GM18858 (cell line): Measurements from ENCODE around the gene MYOZ3.

Source experiments
- ATAC-seq: cut with Tn5 transposase; IDR thresholded peaks from one replicate; pipeline ENCODE4 v1.9.1; 2021; ENCODE audit not compliant: unreplicated experiment

Gene MYOZ3

GRCh38 chr5:150642567-150642927 lies 18.5 kb upstream of the MYOZ3 start:
- no peak for ATAC-seq

DNA sequence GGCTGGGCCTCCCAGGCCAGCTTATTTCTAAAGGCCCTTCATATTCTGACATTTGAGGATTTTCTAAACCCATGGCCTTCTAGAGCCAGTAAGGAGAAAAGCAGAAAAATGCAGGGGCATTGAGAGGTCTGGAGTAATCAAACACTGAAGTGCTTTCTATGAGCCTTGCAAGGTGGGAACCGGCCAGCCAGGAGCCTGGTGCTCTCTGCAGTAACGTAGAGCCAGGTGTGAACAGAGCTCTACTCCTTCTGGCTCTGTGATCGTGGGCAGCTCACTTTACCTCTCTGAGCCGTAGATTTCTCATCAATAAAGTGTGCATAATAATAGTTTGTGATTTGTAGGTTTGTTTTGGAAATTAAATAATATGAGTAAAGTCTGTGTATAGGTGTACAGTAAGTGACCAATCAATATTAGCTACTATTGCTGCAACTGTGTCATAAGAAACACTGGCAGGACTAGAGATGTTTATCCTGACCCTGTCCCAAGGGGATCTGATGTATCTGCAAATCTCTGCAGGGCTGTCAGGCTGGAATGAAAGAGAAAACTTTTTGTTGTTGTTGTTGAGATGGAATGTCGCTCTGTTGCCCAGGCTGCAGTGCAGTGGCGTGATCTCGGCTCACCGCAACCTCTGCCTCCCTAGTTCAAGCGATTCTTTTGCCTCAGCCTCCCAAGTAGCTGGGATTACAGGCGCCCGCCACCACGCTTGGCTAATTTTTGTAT lies 17.9 kb upstream of the MYOZ3 start:
- ATAC-seq = no peak

- ATAC-seq = no peak
These were observed 17.0 kb upstream of the MYOZ3 start for GRCh38 chr5:150644058-150644457.

DNA sequence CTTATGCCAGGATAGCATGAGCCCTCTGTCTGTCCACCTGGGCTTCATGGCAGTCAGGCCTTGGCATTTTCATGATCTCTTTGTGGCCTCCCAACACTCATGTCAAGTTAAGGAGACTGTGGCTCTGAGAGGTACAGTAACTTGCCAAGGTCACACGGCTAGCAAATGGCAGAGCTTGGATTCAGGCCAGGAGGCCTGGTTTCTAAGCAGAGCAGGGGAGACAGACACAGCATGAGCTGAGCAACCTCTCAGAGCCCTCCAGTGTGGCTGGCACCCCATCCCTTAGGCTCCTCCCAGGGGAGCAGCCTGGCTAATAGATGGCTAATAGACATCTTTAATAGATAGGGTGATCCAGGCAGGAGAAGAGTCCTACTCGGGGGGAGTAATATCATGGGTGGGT lies 16.5 kb upstream of the MYOZ3 start:
- ATAC-seq = no peak

DNA sequence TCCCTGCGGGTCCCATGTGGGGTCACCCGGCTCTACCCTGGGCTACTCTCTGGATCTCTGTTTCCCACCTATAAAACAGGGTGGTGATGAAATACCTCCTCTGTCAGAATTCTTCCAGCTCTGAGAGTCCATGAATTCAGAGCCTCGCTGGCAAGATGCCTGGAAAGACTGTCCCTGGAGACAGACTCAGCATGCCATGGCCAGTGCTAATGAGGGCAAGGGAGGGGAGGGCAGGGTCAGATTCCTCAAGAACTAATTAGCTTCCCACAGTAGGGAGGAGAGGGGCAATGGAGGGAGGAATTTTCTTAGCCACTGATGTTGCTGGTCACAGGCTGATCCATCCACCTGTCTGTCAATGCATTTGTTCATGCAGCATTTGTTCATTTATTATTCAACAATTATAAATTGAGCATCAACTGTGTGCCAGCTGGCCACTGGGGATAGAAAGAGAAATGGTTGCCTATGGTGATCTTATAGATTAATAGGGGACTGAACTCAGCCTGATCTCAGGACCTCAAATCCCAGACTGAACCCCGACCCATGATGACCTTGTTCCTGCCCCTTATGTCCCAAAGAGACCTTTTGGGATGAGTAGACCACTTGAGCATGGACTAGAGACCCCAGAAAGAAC lies 15.9 kb upstream of the MYOZ3 start:
- no peak for ATAC-seq

DNA sequence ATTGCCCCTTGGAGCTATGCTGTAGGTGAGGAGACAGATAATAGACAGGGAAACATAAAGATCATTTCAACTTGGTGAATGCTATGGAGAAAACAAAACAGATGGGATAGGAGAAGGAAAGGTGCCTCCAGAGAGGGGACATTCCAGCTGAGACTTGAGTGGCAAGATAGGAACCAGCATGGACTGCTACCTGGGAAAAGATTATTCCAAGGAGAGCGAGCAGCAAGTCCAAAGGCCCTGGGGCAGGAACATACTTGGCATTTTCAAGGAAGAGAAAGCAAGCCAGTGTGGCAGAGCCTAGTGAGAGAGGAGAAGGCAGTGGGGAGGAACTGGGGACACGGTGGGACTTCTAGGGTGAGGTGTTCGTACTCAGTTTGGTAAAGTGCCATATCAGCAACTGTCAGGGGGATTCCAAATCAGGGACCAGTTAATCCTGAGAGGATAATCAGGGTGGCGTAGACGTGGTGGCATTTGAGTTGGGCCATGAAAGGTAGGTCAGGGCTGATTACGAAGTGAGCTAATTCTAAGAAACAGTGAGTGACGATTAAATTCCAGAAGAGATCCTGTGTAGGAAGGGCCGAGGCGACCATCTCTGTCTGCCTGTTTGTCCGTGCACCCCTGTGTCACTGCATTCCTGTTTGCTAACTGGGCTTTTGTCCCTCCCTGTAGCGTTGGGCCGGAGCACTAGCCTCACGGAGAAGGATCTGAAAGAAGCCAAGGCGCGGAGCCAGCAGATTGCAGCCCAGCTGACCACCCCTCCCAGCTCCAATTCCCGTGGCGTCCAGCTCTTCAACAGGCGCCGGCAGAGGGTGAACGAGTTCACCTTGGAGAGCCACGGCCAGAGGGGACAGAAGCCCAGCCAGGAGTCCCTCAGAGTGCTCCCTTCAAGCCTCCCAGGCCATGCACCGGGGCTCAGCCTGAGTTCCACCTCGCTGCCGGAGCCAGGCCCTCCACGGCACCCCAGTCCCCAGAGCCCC lies 13.5 kb upstream of the MYOZ3 start:
- no peak for ATAC-seq

GRCh38 chr5:150648294-150649107 lies 12.6 kb upstream of the MYOZ3 start:
- ATAC-seq = no peak

- no peak for ATAC-seq
These were observed 11.7 kb upstream of the MYOZ3 start for GRCh38 chr5:150649108-150650020.

- no peak for ATAC-seq
These were observed 10.7 kb upstream of the MYOZ3 start for GRCh38 chr5:150650021-150651006.

DNA sequence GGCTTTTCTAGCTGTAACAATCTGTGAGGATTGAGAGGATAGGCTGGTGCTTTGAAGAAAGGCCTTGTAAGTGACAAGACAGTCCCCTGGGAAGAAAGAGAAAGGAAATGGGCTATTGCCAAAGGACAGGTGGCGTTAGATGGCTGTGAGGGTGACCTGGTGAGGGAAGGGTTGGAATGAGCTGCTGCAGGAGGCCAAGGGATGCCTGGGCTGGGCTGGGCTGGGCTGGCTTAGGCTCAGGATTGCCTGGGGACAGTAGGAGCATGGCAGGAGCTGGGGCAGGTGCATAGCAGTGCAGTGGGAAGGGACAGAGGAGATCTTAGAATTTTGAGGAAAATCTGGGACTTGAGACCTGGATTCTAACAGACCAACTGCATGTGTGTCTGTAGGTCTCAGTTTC lies 9.7 kb upstream of the MYOZ3 start:
- ATAC-seq = no peak

- no peak for ATAC-seq
These were observed 9.0 kb upstream of the MYOZ3 start for GRCh38 chr5:150651924-150652671.

DNA sequence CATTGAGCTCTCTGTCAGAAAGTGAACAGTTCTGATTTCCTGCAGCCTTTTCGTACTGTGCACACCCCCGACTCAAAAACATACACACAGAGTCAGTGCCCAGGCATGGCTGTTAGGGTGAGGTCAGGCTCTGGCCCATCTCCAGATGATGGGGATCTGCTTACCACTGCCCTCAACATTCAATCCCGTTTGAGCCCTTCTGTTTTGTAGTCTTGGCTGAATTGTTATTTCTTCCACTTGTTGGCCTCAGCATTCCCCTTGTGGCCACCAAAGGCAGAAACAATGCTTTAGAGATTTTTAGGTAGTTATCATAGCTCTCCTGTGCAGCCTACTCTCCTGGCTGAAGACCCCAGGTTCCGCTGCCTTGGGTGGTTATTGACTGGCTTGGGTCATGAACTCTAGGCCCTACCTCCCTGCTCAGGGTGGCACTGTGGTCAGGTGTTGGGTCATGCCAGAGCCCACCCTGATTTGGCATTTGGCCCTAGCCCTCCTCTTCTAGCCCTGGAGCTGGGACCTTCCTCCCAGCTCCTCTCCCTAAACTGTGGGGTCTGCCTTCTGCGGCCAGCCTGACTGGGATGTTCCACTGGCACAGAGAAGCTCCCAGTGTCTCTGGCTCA lies 7.8 kb upstream of the MYOZ3 start:
- ATAC-seq = no peak

DNA sequence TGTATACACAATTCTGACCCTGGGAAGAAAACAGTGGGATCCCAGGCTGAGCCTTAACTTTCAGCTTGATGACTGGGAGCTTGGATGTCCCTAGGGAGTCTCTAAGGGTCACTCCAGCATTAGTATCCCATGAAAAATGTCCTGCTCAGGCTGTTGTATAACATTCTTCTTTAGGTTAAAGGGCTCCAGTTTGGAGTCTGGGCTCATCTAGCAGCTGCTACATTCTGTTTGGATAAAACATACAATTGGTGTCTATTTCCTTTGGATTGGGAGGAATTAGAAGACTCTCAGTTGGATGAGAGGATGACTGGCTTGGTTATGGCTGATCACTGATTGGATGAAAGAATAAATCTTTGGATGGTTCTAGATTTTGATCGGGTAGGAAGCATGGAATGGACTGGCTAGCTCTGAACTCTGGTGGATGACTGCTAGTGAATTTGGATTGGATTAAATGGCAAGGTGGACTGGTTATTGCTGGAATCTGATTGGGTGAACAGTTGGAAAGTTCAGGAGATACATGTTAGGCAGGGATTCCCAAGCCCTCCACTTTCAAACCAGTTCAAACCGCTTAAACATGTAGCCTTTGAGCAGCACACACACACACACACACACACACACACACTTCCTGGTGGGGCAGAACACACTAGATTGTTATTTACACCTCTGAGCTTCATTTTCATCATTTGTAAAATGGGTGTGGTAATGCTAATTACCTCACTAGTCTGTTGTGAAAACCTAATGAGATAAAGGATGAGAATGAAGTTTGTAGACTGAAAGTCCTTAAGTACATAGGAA lies 7.1 kb upstream of the MYOZ3 start:
- ATAC-seq = no peak

DNA sequence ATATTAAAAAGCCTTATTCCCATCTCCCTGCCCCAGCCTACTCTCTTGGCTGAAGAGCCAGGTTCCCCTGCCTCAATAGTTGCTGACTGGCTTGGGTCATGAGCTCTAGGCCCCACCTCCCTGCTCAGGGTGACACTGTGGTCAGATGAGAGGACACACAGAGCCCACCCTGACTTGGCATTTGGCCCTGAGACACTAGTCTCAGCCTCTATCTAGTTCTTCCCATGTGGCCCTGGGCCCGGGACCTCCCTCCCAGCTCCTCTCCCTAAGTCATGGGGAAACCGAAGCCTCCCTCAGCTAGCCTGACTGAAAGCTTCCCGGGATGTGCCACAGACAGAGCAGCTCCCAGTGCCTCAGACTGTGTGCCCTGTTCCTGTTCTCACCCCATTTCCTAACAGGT lies 5.8 kb upstream of the MYOZ3 start:
- ATAC-seq = no peak

GRCh38 chr5:150656191-150657132 lies 4.6 kb upstream of the MYOZ3 start:
- peak; percentile 78 for ATAC-seq

GRCh38 chr5:150658121-150658520 lies 2.9 kb upstream of the MYOZ3 start:
- no peak for ATAC-seq
